ENCODE data around the gene GFER. TPM values are rescaled to one million over a fixed set of nuclear protein-coding genes. Genes with fewer than 3 reads are reported as not detected.
A peak's percentile ranks its signal among the peaks of the same experiment; 100 is the strongest.

GFER gene
- total RNA-seq, 1 experiment from 2014 or later = 30.5 TPM

DNA sequence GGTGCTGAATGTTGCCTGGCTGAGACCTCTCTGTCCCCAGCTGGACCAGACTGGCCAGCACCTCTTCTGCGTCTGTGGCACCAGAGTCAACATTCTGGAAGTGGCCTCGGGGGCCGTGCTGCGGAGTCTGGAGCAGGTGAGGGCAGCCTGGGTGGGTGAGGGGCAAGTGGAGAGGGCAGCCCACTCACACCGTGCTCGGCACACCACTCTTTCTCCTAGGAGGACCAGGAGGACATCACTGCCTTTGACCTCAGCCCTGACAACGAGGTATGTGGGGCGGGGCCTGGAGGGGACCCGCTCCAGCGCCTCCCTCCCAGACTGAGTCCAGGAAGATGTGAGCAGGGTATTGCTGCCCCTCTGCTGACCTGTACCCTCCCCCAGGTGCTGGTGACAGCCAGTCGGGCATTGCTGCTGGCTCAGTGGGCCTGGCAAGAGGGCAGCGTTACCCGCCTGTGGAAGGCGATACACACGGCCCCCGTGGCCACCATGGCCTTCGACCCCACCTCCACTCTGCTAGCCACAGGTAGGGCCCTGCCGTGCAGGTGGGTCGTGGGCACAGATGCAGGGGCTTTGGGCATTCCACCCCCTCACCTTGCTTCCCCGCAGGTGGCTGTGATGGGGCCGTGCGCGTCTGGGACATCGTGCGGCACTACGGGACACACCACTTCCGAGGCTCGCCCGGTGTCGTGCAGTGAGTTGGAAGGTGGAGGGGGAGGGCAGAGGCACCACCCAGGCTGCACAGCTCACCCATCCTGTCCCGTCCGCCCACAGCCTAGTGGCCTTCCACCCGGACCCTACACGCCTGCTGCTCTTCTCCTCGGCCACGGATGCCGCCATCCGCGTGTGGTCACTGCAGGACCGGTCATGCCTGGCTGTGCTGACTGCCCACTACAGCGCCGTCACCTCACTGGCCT, 9.6 kb upstream of the GFER start:
- DNase-seq (ENCODE audit: low read depth) = no peak

DNA sequence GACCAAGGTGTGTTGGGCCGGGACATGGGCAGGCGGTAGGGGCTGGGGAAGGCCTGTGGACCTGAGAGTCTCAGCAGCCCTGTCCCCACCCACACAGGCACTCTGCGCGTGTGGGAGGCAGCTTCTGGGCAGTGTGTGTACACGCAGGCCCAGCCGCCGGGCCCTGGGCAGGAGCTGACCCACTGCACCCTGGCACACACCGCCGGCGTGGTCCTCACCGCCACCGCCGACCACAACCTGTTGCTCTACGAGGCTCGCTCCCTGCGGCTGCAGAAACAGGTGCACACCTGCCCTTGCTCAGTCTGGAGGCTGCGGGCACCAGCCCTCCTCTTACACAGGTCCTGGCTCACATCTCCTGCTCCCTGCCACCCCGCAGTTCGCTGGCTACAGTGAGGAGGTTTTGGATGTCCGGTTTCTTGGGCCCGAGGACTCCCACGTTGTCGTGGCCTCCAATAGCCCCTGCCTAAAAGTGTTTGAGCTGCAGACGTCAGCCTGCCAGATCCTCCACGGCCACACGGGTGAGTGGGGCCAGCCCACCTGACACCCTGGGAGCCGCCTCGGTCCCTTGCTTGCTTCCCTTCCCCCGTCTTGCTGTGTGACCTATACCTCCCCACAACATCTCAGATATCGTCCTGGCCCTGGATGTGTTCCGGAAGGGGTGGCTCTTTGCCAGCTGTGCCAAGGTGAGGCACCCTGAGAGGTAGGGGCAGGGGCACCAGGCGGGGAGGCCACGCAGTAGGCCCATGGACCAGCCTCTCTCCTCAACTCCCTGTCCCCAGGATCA, 8.4 kb upstream of the GFER start:
- DNase-seq (ENCODE audit: low read depth) = no peak

DNA sequence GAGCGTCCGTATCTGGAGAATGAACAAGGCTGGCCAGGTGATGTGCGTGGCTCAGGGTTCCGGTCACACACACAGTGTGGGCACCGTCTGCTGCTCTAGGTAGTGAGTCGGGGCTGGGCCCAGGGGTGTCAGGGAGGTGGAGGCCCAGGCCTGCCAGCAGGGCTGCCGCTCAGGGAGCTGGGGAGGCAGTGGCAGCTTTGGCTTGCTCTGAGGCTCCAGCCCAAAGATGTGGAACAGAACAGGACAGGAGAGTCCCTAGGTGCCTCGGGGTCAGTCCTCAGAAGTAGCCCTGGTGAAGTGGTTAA, 7.8 kb upstream of the GFER start:
- DNase-seq (ENCODE audit: low read depth) = no peak

DNA sequence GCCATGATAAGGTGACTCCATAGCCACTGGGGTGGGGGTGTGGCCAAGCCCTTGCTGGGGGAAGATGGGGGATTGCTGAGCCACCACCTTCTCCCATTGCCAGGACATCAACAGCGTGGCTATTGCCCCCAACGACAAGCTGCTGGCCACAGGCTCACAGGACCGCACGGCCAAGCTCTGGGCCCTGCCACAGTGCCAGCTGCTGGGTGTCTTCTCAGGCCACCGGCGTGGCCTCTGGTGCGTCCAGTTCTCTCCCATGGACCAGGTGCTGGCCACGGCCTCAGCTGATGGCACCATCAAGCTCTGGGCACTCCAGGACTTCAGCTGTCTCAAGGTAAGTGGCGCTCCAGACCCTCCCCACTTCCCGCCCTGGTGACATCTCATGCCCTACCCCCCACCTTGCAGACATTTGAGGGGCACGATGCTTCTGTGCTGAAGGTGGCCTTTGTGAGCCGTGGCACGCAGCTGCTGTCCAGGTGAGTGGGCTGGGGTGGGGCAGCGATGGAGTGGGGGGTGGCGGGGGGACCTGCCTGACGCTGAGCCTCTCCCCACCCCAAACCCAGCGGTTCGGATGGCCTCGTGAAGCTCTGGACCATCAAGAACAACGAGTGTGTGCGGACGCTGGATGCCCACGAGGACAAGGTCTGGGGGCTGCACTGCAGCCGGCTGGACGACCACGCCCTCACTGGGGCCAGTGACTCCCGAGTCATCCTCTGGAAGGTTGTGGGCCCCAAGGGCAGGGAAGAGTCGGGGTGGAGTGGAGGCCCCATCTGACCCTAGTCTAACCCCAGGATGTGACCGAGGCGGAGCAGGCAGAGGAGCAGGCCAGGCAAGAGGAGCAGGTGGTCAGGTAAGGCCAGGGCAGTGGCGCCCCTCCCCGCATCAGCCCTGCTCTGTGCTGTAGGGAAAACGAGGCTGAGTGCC, 6.8 kb upstream of the GFER start:
- DNase-seq (ENCODE audit: low read depth) = no peak

DNA sequence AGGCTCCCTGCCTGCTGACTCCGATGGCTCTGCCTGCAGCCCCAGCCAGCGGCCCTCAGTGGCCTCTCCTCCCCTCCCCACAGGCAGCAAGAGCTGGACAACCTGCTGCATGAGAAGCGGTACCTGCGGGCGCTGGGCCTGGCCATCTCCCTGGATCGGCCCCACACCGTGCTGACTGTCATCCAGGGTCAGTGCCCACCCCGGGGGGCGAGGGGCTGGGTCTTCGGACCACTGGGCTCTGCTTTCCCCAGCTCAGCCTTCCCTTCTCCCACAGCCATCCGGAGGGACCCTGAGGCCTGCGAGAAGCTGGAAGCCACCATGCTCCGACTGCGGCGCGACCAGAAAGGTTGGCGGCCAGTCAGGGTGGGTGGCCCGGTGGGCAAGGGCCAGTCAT, 6.1 kb upstream of the GFER start:
- DNase-seq (ENCODE audit: low read depth) = no peak

DNA sequence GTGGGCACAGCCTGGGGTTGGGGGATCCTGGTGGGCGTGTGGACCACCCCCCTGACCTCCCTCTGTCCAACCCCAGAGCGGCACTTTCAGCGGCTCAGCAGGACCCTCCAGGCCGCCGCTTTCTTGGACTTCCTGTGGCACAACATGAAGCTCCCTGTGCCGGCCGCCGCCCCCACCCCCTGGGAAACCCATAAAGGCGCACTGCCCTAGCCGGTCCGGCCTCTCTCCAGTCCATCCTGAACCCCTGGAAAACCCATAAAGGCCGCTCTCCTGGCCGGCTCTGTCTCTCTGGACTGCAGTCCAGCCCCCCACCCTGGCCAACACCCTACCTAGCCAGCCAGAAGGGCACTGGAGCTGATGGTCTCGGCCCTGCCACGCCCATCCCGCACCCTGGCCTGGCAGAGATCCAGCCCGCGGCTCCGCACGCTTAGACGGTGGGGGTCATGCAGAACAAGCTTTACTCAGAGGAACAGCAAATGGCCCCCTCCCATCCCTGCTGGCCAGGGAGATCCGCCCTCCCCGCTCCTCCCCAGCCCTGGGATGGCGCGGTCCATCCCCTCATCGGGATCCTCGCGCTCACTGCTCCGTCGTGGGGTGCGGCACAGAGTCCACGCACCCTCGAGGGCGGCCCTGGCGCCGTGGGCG, 5.4 kb upstream of the GFER start:
- DNase-seq (ENCODE audit: low read depth) = no peak

DNA sequence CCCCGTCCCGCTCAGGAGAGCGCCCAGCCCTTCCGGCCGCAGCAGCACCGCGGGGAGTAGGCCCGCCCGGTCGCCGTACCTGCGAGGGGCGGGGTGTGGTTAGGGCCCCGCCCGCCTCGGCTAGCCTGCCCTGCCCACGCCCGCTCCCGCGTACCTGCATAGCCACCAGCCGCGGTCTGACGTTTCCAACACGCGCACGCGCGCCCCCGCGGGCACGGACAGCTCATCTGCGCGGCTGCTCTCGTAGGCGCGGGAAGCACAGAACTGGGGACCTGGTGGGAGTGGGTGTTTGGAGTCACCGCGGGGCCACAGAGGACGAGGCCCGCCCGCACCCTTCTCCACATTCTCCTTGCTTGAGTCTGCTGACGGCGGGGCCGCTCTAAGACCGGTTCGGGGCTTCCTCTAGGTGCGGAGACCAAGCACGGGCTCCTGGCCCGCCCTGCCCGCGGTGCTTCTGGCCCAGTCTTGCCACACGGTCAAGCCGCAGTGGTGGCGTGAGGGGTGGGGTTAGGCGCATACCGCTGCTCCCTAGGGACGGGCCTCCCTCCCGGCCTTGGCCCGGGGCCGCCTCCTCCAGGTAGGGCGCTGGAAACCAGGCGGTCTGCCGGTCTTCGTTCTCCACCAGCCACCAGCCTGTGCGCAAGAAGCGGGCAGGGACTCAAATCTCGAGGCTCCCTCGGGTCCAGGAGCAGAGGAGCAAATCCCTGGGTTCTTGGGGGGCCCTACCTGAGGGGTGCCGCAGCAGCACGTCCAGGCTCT, 4.5 kb upstream of the GFER start:
- DNase-seq (ENCODE audit: low read depth) = no peak

DNA sequence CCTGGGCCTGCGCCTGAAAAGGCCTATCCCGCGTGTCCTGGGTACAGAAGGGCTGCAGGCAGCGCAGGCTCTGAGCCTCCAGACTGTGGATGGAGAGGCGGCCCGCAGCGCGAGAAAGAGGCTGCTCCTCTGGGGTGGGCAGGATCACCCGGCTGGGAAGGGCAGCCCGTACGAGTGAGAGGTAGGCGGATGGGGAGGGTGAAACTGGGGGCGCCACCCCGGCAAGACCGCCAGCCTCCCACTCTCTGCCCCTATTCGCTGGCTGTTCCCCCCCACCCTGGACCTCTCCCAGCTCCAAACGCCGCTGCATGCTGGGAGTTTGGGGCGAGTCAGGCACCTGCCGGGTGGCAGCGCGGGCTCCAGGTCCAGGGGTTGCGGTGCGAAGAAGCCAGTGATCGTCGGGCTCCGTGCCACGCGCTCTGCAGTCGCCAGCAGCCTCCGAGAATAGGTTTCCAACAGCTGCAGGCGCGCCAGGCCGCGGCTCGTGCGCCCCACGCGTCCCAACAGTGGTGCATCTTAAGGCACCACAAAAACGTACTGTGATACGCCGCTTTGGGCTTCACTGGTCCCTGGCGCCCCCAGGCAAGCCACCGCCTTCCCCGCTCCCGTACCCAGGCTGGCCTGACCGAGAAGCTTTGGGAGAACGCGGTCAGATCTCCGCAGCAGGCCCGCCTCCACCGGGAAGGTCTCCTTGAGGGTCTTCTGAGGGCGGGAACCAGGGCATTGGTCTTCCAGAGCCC, 3.8 kb upstream of the GFER start:
- no peak for DNase-seq (ENCODE audit: low read depth)

DNA sequence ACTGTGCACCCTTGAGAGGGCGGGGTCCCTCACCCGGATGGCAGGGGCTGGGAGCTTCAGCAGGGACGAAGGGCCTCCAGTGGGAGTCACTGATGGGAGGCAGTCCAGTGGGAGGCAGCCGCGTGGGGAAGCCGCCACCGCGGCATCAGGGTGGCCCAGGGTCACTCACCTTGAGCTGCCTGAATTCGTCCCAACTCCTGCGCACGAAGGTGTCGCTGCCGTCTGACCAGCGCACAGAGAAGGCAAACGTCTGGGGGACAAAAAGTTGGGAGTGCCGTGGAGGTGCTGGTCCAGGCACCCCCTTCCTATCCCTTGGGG, 3.3 kb upstream of the GFER start:
- DNase-seq (ENCODE audit: low read depth) = no peak

DNA sequence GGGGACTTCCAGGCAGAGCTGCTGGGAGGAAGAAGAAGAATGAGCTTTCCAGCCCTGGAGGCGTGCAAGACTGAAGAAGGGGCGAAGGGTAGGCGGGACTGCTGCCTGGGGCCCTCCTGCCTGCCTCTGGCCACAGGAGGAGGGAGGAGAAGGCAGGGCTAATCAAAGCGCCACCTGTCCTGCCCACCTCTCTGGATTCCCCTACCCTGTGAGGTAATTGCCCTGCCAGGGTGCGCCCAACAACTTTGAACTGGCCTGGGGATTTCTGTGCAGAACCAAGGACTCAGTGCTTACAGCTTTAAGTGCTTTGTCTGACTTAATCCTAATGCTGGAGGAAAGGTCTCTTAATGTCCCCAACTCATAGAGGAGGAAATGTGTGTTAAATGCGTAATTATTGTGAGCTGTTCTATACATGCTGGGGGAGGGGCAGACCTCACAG, 2.6 kb upstream of the GFER start, which contains the start of gene NOXO1:
Gene NOXO1, minus strand, starts transcription at position 72 of the 439 bp plus-strand sequence. CDS start 290 bp downstream, outside the sequence.
- no peak for DNase-seq (ENCODE audit: low read depth)

DNA sequence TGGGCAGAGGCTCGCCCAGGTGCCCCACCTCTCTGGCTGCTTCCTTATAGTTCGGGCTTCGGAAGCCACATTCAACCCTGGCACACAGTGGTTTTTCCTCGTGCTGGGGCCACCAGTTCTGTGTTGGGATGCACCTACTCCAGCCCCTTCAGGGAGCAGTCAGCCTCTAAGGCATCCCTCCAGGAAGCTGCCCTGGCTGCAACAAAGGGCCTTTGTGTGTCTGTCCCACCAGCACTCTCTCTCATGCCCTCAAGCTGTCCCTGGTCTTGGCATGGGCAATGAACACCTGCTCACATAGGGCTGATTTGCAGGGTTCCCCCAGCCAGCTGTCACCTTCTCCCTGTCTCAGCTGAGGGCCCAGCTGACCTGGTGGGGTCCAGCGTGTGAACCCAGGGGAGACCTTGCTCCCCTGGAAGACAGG, 2.0 kb upstream of the GFER start:
- DNase-seq (ENCODE audit: low read depth) = peak; percentile 43

DNA sequence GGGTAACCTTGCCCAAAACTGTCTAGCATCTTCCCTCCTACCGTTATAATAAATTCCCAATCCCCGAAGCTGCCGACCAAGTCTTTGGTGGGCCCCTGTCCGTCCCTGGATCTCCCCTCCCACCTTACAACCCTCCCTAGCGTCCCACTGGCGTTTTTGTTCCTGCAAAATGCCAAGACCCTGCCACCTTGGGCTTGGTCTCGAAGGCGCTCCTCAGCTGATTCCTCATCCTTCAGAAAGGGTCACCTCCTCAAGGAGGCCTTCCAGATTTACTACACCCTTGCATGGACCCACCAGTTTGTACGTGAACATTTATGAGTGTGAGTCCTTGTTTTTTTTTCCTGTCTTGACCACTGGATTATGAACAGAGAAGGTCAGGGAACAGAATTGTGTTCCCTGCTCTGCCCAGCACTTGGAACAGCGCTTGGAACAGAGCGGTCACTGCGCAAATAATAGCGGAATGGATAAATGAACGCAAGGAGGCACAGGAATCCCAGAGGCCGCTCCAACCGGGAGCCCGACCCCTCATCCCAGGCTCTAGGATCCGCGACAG, 926 bp upstream of the GFER start:
- DNase-seq (ENCODE audit: low read depth) = no peak

DNA sequence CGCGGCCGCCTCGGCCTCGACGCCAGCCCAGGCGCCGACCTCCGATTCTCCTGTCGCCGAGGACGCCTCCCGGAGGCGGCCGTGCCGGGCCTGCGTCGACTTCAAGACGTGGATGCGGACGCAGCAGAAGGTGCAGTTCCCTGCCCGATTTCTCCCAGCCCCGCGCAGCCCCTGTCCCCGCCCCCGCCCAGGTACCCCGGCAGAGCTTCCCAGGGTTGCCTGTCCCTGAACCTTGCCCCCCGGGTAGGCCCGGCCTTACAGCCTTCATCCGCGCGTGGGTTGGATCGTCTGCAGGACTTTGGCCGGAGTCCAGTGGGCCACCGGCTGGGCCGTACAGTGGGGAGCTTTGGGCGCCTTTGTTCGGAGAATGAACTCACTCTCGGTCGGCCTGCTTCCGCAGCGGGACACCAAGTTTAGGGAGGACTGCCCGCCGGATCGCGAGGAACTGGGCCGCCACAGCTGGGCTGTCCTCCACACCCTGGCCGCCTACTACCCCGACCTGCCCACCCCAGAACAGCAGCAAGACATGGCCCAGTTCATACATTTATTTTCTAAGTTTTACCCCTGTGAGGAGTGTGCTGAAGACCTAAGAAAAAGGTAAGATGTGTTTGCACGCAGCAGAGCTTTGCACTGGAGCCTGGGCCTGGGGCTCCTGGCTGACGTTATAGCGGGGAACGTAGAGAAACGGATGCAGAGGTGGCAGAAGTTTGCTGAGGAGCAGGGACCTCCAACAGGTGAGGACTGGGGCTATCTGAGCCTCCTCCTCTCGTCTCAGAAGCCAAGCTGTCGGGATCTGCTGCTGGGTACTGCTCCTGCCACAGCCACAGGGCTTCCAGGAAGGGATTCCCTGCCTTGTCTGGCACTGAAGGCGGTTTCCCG, 593 bp downstream of the GFER start:
- no peak for DNase-seq (ENCODE audit: low read depth)

DNA sequence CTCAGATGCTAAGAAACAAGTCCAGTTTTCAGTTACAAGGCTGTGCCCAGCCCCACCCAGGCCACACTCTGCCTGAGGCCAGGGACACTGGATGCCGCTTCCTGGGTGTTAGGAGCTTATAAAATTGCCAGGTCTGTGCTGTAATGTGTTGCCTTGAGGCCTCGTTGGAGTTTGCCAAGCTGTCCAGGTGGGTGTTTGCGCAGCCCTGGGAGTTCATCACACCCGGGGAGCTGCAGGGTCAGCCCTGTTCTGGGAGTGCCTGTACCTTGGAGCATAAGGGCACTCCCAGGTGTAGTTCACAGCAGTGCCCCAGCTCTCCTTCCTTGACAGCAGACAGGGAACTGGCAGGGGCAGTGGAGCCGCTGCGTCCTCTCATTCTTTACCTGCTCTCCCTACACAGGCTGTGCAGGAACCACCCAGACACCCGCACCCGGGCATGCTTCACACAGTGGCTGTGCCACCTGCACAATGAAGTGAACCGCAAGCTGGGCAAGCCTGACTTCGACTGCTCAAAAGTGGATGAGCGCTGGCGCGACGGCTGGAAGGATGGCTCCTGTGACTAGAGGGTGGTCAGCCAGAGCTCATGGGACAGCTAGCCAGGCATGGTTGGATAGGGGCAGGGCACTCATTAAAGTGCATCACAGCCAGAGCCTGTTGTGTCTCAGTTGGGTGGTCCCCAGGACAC, 1.6 kb downstream of the GFER start:
- DNase-seq (ENCODE audit: low read depth) = no peak

DNA sequence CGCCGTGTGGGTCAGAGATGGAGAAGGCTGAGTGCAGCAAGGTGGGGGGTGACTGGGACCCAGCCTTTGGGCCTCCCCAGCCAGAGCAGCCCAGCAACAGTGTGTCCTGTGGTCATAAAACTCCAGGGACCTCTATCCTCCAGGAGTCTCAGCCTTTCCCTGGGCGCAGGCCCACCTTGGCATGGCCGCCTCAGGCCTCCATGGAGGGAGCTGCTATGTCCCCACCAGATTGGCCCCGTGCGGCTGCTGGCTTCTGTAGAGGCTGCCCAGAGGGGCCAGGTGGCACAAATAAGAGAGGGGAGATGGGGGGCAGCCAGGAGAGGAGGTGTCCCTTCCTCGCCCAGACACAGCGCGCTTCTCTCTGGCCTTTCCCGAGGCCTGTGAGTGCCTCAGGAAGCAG, 3.2 kb downstream of the GFER start:
- DNase-seq (ENCODE audit: low read depth) = no peak

DNA sequence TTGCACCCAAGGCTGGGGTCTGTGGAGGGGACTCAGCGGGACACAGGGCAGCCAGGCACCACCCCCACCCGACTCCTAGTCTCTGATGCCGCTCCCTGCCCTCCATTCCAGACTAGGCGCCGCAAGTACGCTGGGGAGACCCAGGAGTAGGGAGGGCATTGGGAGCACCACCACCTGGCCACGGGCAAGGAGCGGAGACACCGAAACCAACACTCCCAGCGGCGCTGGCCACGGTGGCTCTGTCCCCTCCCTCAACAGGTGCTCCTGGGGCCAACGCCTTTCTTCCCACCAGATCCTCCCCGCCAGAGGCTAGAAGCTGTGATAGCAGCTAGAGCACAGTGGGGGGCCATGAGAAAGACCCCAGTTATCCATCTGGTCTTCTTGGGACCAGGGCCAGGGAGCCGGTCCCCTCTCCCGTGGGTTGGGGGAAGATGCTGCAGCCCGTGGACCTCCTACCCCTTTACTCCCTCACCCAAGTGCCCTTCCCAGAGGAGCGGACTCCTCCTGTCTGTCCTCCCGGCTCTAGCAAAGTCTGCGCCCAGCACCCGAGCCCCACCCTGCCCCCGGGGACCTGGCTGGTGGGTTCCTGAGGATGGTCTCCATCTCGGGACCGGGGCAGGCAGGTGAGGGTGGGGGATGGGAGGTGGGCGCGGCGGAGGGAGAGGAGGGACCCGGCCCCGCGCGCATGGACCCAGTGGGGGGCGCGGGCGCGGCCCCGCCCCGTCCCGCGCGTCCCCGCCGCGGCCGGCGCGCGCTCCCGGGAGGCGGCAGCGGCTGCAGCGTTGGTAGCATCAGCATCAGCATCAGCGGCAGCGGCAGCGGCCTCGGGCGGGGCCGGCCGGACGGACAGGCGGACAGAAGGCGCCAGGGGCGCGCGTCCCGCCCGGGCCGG, 5.5 kb downstream of the GFER start, which contains the start of gene SYNGR3:
Gene SYNGR3, plus strand, starts transcription at position 762 of the 892 bp plus-strand sequence. CDS start 133 bp downstream, outside the sequence.
- no peak for DNase-seq (ENCODE audit: low read depth)

DNA sequence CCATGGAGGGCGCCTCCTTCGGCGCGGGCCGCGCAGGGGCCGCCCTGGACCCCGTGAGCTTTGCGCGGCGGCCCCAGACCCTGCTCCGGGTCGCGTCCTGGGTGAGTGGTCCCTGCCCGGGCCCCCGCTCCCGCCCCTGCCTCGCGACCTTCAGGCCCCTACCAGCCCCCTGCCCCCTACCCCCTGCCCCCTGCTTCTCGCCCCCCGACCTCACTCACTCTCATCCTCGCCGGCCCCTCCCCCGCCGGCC, 6.0 kb downstream of the GFER start:
- no peak for DNase-seq (ENCODE audit: low read depth)

Data from LHCN-M2 (cell line).